Neural cell (in vitro differentiated cells): Measurements from ENCODE around the gene GAB2. TPM values are rescaled to one million over a fixed set of nuclear protein-coding genes. Genes with fewer than 3 reads are reported as not detected.

Experiments
- H2AFZ ChIP-seq: fragments of 200-600, 300-800 bp; sonication (generic), shearing (Covaris generic); 2 replicates; pipeline ENCODE4 v1.6.0; 2014; ENCODE audit warnings: low read depth, mild to moderate bottlenecking, antibody characterized with exemption, low read length, moderate library complexity
- H3F3A ChIP-seq: fragments of 200-600 bp; shearing (Covaris generic); 2 replicates; pipeline ENCODE4 v1.6.1; 2016; ENCODE audit warnings: mild to moderate bottlenecking, moderate library complexity, mixed read lengths, antibody characterized with exemption, low read length; ENCODE audit not compliant: insufficient read depth, poor library complexity, severe bottlenecking
- H3K27ac ChIP-seq: fragments of 200-600, 300-800 bp; sonication (generic), shearing (Covaris generic); 2 replicates; pipeline ENCODE4 v1.5.1; 2014; ENCODE audit warnings: mild to moderate bottlenecking, low read length, moderate library complexity
- H3K27me3 ChIP-seq: fragments of 300-800, 200-600 bp; sonication (generic), shearing (Covaris generic); 2 replicates; pipeline ENCODE4 v1.6.0; 2014; ENCODE audit warnings: mild to moderate bottlenecking, low read depth, low read length, moderate library complexity; ENCODE audit not compliant: insufficient read depth
- H3K36me3 ChIP-seq: fragments of 300-800, 200-600 bp; sonication (generic), shearing (Covaris generic); 2 replicates; pipeline ENCODE4 v1.5.1; 2014; ENCODE audit warnings: mild to moderate bottlenecking, antibody characterized with exemption, low read length, moderate library complexity; ENCODE audit not compliant: insufficient read depth
- H3K4me2 ChIP-seq: fragments of 300-800, 200-600 bp; sonication (generic), shearing (Covaris generic); 2 replicates; pipeline ENCODE4 v1.6.0; 2014; ENCODE audit warnings: mild to moderate bottlenecking, low read length
- H3K4me3 ChIP-seq: fragments of 300-800, 200-600 bp; sonication (generic), shearing (Covaris generic); 2 replicates; pipeline ENCODE4 v1.5.1; 2014; ENCODE audit warnings: mild to moderate bottlenecking, low read length, moderate library complexity
- H3K79me2 ChIP-seq: fragments of 200-600 bp; shearing (Covaris generic); replicated peaks from 2 replicates; pipeline ENCODE4 v1.6.0; 2014; ENCODE audit warnings: mild to moderate bottlenecking, low read length, moderate library complexity; ENCODE audit not compliant: insufficient read depth
- H3K9ac ChIP-seq: fragments of 300-800, 200-600 bp; sonication (generic), shearing (Covaris generic); 2 replicates; pipeline ENCODE4 v1.6.1; 2016; ENCODE audit warnings: mild to moderate bottlenecking, low read length, mixed read lengths
- H3K9me2 ChIP-seq: fragments of 200-600 bp; shearing (Covaris generic); 2 replicates; pipeline ENCODE4 v1.6.1; 2016; ENCODE audit warnings: mild to moderate bottlenecking, low read length, mixed read lengths; ENCODE audit not compliant: insufficient read depth
- H3K9me3 ChIP-seq: fragments of 200-600, 300-800 bp; sonication (generic), shearing (Covaris generic); 2 replicates; pipeline ENCODE4 v1.6.1; 2016; ENCODE audit warnings: mild to moderate bottlenecking, mixed run types, low read length, moderate library complexity, mixed read lengths
- H4K20me1 ChIP-seq: fragments of 200-600 bp; shearing (Covaris generic); 2 replicates; pipeline ENCODE4 v1.6.1; 2016; ENCODE audit warnings: mild to moderate bottlenecking, mixed run types; ENCODE audit not compliant: insufficient read depth
- CTCF ChIP-seq: fragments of 450-650 bp; IDR thresholded peaks from 2 replicates; pipeline ENCODE4 v1.5.1; 2014; ENCODE audit warnings: antibody characterized with exemption, mild to moderate bottlenecking, moderate library complexity; ENCODE audit not compliant: poor library complexity, severe bottlenecking
- EP300 ChIP-seq: fragments of 450-650 bp; conservative IDR thresholded peaks from 2 replicates; pipeline ENCODE4 v1.6.1; 2014; ENCODE audit warnings: antibody characterized with exemption, mild to moderate bottlenecking, moderate library complexity; ENCODE audit not compliant: poor library complexity, severe bottlenecking
- EZH2 ChIP-seq: fragments of 200-600, 300-800 bp; shearing (Covaris generic), sonication (generic); IDR thresholded peaks from 2 replicates; pipeline ENCODE4 v1.6.1; 2014; ENCODE audit warnings: antibody characterized with exemption, low read length, borderline replicate concordance, mild to moderate bottlenecking; ENCODE audit not compliant: insufficient read depth, poor library complexity, severe bottlenecking
- MXI1 ChIP-seq: fragments of 450-650 bp; conservative IDR thresholded peaks from 2 replicates; pipeline ENCODE4 v1.6.1; 2014; ENCODE audit warnings: antibody characterized with exemption, mild to moderate bottlenecking; ENCODE audit not compliant: poor library complexity, severe bottlenecking
- POLR2AphosphoS5 ChIP-seq: IDR thresholded peaks from 2 replicates; pipeline ENCODE4 v1.6.1; 2012
- RAD21 ChIP-seq: fragments of 450-650 bp; conservative IDR thresholded peaks from 2 replicates; pipeline ENCODE4 v1.6.1; 2014; ENCODE audit warnings: antibody characterized with exemption, mild to moderate bottlenecking, moderate library complexity
- REST ChIP-seq: IDR thresholded peaks from 2 replicates; pipeline ENCODE4 v1.6.1; 2012; ENCODE audit warnings: borderline replicate concordance
- SMC3 ChIP-seq: fragments of 450-650 bp; conservative IDR thresholded peaks from 2 replicates; pipeline ENCODE4 v1.6.1; 2014; ENCODE audit warnings: antibody characterized with exemption, mild to moderate bottlenecking, moderate library complexity; ENCODE audit not compliant: poor library complexity
- TAF1 ChIP-seq: IDR thresholded peaks from 2 replicates; pipeline ENCODE4 v1.6.1; 2012; ENCODE audit warnings: low read depth
- polyA plus RNA-seq: library from polyadenylated mRNA; depleted of rRNA; stranded (reverse); fragments of >200 nt; gene quantifications from 2 replicates; pipeline ENCODE4 v1.2.3, GENCODE V29; 2014

Gene GAB2
- polyA plus RNA-seq, 1 donor from 2014 or later, result 21.9 TPM

DNA sequence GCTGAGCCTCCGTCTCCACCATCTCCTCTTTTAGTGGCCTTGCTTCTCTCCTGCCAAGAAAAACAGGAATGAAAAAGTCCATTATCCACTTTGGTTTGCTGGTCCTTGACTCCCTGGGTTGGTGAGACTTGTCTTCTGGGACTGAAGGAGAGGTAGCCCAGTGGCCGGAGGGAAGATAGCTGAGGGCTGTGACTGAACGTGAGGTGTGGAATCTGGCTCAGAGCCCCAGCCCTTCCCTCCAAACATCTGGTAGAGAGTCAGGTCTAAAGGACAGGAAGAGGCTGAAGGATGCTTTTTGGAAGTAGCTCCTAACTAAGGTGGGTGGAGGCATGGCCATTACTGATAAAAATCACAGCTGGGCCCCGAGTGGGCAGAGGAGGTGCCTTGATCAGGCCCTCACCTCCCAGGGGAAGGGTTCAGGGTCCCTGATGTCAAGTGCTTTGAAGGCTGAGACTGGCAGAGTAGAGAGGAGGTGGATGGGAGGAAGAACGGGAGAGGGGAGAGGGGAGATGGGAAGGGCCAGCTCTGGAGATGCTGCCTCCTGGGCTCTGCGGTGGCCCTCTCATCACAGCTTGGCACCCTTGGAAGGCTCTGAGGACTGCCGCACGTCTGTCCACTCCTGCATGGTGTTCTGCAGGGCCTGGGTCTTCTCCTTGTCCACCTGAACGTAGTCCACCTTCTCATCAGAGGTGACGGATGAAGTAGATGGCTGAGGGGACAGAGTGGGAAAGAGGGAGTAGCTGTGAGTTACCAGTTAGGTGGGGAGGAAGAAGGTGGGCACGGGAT, 198.7 kb downstream of the GAB2 start:
- no peaks in the 10 kb centered on the region for H3K79me2 ChIP-seq
- no peaks in the 10 kb centered on the region for H3F3A ChIP-seq
- peaks cover 12% of the 10 kb centered on the region for H3K36me3 ChIP-seq
- H2AFZ ChIP-seq, result no peak overlapping the region
- no peaks in the 10 kb centered on the region for H4K20me1 ChIP-seq
- H3K9ac ChIP-seq, result no peak overlapping the region
- no peaks in the 10 kb centered on the region for H3K9me3 ChIP-seq
- no peak overlapping the region for H3K4me3 ChIP-seq
- TF ChIP-seq EZH2, result no peak
- TF ChIP-seq MXI1, result no peak
- TF ChIP-seq TAF1, result no peak
- TF ChIP-seq SMC3, result no peak
- TF ChIP-seq POLR2AphosphoS5, result no peak
- no peak for TF ChIP-seq REST
- no peak for TF ChIP-seq RAD21
- no peak for TF ChIP-seq CTCF
- TF ChIP-seq EP300, result no peak
- H3K4me2 ChIP-seq, result no peak overlapping the region
- H3K27ac ChIP-seq, result no peak overlapping the region
- no peaks in the 10 kb centered on the region for H3K9me2 ChIP-seq
- H3K27me3 ChIP-seq, result no peaks in the 10 kb centered on the region

DNA sequence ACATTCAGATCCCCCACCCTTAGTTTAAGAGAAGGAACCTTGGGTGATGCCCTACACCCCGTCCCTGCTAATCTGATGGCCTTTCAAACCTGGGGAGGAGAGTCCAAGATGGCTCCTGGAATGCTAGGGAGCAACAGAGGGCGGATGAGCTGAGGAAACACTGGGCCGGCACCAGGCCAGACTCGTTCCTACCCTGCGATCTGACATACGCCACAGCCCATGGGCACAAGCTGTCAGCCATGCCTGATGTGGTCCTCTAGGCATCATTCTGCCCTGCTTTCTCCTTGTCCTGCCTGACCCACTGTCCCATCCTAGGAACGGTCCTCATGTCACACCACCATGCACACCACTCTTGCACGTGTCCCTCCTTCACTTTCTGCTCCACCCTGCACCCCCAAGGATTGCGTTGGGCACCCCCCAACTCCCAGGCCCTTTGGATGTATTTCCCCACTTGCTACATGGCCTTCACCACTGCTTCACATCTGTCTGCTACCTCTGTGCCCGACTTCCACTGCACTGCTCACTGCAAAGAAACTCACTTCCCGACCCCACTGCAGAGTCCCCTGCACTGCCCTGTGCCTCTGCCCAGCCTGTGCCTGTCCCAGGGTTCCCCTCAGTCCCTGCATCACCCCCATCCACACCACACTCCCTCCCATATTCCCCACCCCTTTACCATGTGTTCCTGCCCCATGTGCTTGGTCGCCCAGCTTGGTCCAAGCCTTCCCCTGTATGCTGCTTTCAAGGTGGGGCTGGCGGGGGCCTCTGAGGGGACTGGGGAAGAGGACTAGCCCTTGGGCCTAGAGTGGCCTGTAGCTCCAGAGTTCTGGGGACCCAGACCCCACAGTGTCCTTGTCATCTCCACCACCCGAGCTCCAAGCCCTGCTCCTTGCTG, 199.7 kb downstream of the GAB2 start:
- Histone ChIP-seq H3K36me3 (peaks cover 12% of the 10 kb centered on the region), H3K9ac (no peak overlapping the region), H3K9me2 (no peaks in the 10 kb centered on the region), H3K27ac (no peak overlapping the region), H3K9me3 (no peaks in the 10 kb centered on the region), H2AFZ (no peak overlapping the region), H3K79me2 (no peaks in the 10 kb centered on the region), H4K20me1 (no peaks in the 10 kb centered on the region), H3K4me3 (no peak overlapping the region), H3F3A (no peaks in the 10 kb centered on the region), H3K27me3 (no peaks in the 10 kb centered on the region), H3K4me2 (no peak overlapping the region)
- peak; percentile 3 for TF ChIP-seq POLR2AphosphoS5
- no peak for TF ChIP-seq RAD21
- no peak for TF ChIP-seq TAF1
- no peak for TF ChIP-seq CTCF
